Endothelial cell of umbilical vein (primary cell): ENCODE results near the gene ISLR.

Experiments
- CTCF ChIP-seq, 2 donors: IDR thresholded peaks; 1 replicate in 1 of 2; 2 replicates in 1 of 2; pipeline ENCODE4 v1.5.1; 2011; ENCODE audit warnings: low read length in 2 of 2, mild to moderate bottlenecking in 2 of 2, moderate library complexity in 2 of 2, control low read depth in 1 of 2, inconsistent platforms in 1 of 2, low read depth in 1 of 2; ENCODE audit not compliant: insufficient read depth in 1 of 2; ENCODE audit errors: extremely low read depth in 1 of 2
- EZH2 ChIP-seq: IDR thresholded peaks from 2 replicates; pipeline ENCODE4 v1.6.1; 2012; ENCODE audit warnings: borderline replicate concordance, low read depth, mild to moderate bottlenecking, moderate library complexity, low read length, inconsistent platforms; ENCODE audit not compliant: severe bottlenecking
- FOS ChIP-seq: IDR thresholded peaks from 2 replicates; pipeline ENCODE4 v1.6.1; 2011; ENCODE audit warnings: mild to moderate bottlenecking, low read length, moderate library complexity, borderline replicate concordance; ENCODE audit not compliant: insufficient read depth
- GATA2 ChIP-seq: IDR thresholded peaks from 2 replicates; pipeline ENCODE4 v1.7.0; 2011; ENCODE audit warnings: low read depth, mild to moderate bottlenecking, moderate library complexity, mixed read lengths, low read length; ENCODE audit not compliant: insufficient read length, insufficient read depth
- JUN ChIP-seq: IDR thresholded peaks from 2 replicates; pipeline ENCODE4 v1.6.1; 2011; ENCODE audit warnings: borderline replicate concordance, low read depth; ENCODE audit not compliant: insufficient read length, insufficient read depth
- MAX ChIP-seq: IDR thresholded peaks from 2 replicates; pipeline ENCODE4 v1.6.1; 2011; ENCODE audit not compliant: insufficient read depth, insufficient read length
- MYC ChIP-seq: IDR thresholded peaks from one replicate; pipeline ENCODE4 v1.6.1; 2011; ENCODE audit warnings: mild to moderate bottlenecking, low read depth, low read length
- POLR2A ChIP-seq: IDR thresholded peaks from 2 replicates; pipeline ENCODE4 v1.6.1; 2012; ENCODE audit warnings: low read depth, mild to moderate bottlenecking, control low read depth, low read length
- POLR2AphosphoS5 ChIP-seq: IDR thresholded peaks from 2 replicates; pipeline ENCODE4 v1.6.1; 2012; ENCODE audit warnings: low read depth, mild to moderate bottlenecking, control low read depth, low read length, moderate library complexity; ENCODE audit not compliant: insufficient read depth

- TF ChIP-seq CTCF (IDR thresholded peaks at IDR 0.05; ENCODE audit: extremely low read depth in 1 of 2, insufficient read depth in 1 of 2, low read depth in 1 of 2, low read length in 2 of 2) (no peak), EZH2 (no peak), POLR2A (no peak), POLR2AphosphoS5 (no peak), MYC (no peak), MAX (no peak), JUN (no peak), GATA2 (no peak), FOS (no peak)
These were observed 43.4 kb downstream of the ISLR start for GRCh38 chr15:74216949-74217348.
